ENCODE measurements around the gene UBC. TPM values are rescaled to one million over a fixed set of nuclear protein-coding genes. Genes with fewer than 3 reads are reported as not detected.

UBC gene
- total and polyA plus RNA-seq, 9 of the 15 experiments (the other 6 are each of a cell fraction or from before 2014, with no cell fraction given): 533 to 1,153 (median 813) TPM

DNA sequence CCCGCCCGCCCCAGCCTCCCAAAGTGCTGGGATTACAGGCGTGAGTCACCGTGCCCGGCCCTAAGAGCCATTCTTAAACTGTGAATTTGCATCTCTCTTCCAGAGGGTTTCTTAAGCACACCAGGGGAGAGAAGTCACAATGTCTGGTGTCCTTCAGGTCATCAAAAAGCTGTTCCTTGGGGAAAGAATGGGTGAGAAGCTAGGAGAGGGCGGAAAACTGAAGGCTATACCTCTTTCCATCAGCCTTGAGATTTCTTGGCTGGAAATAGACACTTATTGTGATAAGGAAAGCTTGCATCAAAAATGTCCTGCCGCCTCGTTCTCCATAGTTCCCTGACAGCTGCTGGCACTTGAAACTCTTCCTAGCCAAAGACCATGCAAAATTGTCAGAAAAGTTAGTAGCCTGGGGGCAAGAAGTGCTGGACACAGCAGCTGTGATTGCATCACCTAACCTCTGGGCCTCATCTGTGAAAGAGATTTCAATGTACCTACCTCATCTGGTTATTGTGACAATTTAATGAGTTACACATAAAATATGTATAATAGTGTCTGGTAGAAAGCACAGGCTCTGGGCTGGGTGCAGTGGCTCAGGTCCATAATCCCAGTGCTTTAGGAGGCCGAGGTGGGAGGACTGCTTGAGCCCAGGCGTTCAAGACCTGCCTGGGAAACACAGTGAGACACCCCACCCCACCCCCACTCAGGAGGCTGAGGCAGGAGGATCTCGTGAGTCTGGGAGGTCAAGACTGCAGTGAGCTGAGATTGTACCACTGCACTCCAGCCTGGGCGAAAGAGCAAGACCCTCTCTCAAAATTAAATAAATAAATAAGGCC lies 9.7 kb upstream of the UBC start (continued):
- TF ChIP-seq JUND (IDR thresholded peaks at IDR 0.05; ENCODE audit: borderline replicate concordance, low read depth, low read length) (peak; percentile 52; the same call in 1 of the 2 replicates), JUND (tag; IDR thresholded peaks at IDR 0.05; ENCODE audit: borderline replicate concordance, low read depth, low read length) (no peak), MTA3 (IDR thresholded peaks at IDR 0.05; ENCODE audit: borderline replicate concordance) (0 out of 2 replicates have a peak, but pooled peaks have one; percentile 18), ZNF780A (CRISPR knock-in tag; IDR thresholded peaks at IDR 0.05) (no peak), ZNF445 (CRISPR knock-in tag; IDR thresholded peaks at IDR 0.05; ENCODE audit: low read depth) (no peak), SMARCA4 (IDR thresholded peaks at IDR 0.05) (0 out of 2 replicates have a peak, but pooled peaks have one; percentile 11), DPF2 (IDR thresholded peaks at IDR 0.05) (0 out of 2 replicates have a peak, but pooled peaks have one; percentile 42), CEBPG (CRISPR knock-in tag; IDR thresholded peaks at IDR 0.05) (peak; percentile 89), CEBPG (tag; conservative IDR thresholded peaks at IDR 0.05 in 1 of 2, IDR thresholded peaks at IDR 0.05 in 1 of 2) (peak; percentile 89 to 90), CEBPB (tag; IDR thresholded peaks at IDR 0.05) (peak; percentile 92), HDAC2 (IDR thresholded peaks at IDR 0.05) (no peak), EP400 (IDR thresholded peaks at IDR 0.05) (peak; percentile 30; the same call in 1 of the 2 replicates), ZNF239 (CRISPR knock-in tag; IDR thresholded peaks at IDR 0.05) (no peak), FOSL1 (tag; conservative IDR thresholded peaks at IDR 0.05) (peak; percentile 85), ZNF24 (IDR thresholded peaks at IDR 0.05) (no peak)
- TF ChIP-seq, protein P1, sequence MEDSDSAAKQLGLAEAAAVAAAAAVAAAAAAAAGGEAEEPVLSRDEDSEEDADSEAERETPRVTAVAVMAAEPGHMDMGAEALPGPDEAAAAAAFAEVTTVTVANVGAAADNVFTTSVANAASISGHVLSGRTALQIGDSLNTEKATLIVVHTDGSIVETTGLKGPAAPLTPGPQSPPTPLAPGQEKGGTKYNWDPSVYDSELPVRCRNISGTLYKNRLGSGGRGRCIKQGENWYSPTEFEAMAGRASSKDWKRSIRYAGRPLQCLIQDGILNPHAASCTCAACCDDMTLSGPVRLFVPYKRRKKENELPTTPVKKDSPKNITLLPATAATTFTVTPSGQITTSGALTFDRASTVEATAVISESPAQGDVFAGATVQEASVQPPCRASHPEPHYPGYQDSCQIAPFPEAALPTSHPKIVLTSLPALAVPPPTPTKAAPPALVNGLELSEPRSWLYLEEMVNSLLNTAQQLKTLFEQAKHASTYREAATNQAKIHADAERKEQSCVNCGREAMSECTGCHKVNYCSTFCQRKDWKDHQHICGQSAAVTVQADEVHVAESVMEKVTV (CRISPR knock-in tag; IDR thresholded peaks at IDR 0.05): no peak
- TF ChIP-seq, protein P2, sequence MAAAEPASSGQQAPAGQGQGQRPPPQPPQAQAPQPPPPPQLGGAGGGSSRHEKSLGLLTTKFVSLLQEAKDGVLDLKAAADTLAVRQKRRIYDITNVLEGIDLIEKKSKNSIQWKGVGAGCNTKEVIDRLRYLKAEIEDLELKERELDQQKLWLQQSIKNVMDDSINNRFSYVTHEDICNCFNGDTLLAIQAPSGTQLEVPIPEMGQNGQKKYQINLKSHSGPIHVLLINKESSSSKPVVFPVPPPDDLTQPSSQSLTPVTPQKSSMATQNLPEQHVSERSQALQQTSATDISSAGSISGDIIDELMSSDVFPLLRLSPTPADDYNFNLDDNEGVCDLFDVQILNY (CRISPR knock-in tag; IDR thresholded peaks at IDR 0.05): no peak
- TF ChIP-seq, protein P3, sequence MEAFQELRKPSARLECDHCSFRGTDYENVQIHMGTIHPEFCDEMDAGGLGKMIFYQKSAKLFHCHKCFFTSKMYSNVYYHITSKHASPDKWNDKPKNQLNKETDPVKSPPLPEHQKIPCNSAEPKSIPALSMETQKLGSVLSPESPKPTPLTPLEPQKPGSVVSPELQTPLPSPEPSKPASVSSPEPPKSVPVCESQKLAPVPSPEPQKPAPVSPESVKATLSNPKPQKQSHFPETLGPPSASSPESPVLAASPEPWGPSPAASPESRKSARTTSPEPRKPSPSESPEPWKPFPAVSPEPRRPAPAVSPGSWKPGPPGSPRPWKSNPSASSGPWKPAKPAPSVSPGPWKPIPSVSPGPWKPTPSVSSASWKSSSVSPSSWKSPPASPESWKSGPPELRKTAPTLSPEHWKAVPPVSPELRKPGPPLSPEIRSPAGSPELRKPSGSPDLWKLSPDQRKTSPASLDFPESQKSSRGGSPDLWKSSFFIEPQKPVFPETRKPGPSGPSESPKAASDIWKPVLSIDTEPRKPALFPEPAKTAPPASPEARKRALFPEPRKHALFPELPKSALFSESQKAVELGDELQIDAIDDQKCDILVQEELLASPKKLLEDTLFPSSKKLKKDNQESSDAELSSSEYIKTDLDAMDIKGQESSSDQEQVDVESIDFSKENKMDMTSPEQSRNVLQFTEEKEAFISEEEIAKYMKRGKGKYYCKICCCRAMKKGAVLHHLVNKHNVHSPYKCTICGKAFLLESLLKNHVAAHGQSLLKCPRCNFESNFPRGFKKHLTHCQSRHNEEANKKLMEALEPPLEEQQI (IDR thresholded peaks at IDR 0.05): no peak
- TF ChIP-seq, protein P4, sequence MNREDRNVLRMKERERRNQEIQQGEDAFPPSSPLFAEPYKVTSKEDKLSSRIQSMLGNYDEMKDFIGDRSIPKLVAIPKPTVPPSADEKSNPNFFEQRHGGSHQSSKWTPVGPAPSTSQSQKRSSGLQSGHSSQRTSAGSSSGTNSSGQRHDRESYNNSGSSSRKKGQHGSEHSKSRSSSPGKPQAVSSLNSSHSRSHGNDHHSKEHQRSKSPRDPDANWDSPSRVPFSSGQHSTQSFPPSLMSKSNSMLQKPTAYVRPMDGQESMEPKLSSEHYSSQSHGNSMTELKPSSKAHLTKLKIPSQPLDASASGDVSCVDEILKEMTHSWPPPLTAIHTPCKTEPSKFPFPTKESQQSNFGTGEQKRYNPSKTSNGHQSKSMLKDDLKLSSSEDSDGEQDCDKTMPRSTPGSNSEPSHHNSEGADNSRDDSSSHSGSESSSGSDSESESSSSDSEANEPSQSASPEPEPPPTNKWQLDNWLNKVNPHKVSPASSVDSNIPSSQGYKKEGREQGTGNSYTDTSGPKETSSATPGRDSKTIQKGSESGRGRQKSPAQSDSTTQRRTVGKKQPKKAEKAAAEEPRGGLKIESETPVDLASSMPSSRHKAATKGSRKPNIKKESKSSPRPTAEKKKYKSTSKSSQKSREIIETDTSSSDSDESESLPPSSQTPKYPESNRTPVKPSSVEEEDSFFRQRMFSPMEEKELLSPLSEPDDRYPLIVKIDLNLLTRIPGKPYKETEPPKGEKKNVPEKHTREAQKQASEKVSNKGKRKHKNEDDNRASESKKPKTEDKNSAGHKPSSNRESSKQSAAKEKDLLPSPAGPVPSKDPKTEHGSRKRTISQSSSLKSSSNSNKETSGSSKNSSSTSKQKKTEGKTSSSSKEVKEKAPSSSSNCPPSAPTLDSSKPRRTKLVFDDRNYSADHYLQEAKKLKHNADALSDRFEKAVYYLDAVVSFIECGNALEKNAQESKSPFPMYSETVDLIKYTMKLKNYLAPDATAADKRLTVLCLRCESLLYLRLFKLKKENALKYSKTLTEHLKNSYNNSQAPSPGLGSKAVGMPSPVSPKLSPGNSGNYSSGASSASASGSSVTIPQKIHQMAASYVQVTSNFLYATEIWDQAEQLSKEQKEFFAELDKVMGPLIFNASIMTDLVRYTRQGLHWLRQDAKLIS (CRISPR knock-in tag; IDR thresholded peaks at IDR 0.05): no peak

Data from K562 (cell line).